ENCODE results near the gene SCN10A.
A peak's percentile ranks its signal among the peaks of the same experiment; 100 is the strongest.

The SCN10A gene

GRCh38 chr3:38649500-38650247 lies 166.3 kb downstream of the SCN10A start, which contains the start of gene SCN5A:
TSS of gene SCN5A (minus strand) at chr3:38649687. CDS start at chr3:38633307, 16,380 bp downstream.
- in situ Hi-C loops (cut with MboI; ENCODE audit: low pct_unique_long_range_greater_than_20kb, low sequenced_read_pairs, unreplicated experiment), result no loop called here
- TF ChIP-seq CTCF (IDR thresholded peaks at IDR 0.05; ENCODE audit: extremely low read depth, insufficient read depth, missing control alignments), result no peak
- peak; percentile 89 for DNase-seq (ENCODE audit: low spot score)

DNA sequence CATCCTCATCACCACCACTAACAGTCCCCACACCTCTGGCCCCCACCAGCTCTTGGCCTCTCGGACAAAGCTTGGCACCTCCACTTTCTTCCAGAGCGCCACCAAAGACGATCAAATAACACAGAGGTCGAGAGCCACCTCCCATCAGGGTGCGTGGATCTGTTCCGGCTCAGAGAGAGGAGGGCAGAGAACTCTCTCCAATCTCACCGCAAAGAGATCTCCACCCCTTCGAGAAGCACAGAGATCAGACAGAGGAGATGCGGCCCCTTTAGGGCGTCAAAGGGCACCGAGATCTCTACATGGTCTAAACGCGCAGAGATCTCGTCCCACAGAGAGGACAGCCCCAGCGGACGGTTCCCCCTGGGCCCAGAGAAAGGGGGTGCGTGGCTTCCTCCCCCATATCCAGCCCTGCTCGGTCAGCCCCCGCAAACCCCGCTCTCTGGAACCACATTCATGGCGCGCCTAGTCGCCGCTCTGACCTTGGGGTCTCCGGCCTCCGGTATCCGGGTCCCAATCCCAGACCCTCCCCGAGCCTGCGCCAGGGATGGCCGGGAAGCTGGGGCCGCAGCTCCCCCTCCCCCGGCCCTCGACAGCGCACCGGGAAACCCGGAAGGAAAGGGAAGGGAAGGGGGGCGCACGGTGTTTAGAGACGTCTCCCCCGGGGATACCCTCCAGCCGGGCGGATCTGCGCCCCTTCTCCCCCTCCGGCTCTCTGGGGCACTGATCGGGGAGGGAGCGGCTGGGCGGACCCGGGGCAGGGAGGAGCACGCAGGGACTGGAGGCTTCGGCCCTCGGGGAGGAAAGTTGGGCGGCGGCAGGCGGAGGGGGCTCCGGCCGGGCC lies 167.1 kb downstream of the SCN10A start:
- in situ Hi-C loops (cut with MboI; ENCODE audit: low pct_unique_long_range_greater_than_20kb, low sequenced_read_pairs, unreplicated experiment), result no loop called here
- DNase-seq (ENCODE audit: low spot score), result no peak
- TF ChIP-seq CTCF (IDR thresholded peaks at IDR 0.05; ENCODE audit: extremely low read depth, insufficient read depth, missing control alignments), result no peak

GRCh38 chr3:38648024-38648658 lies 167.9 kb downstream of the SCN10A start:
- in situ Hi-C loops (cut with MboI; ENCODE audit: low pct_unique_long_range_greater_than_20kb, low sequenced_read_pairs, unreplicated experiment), result no loop called here

DNA sequence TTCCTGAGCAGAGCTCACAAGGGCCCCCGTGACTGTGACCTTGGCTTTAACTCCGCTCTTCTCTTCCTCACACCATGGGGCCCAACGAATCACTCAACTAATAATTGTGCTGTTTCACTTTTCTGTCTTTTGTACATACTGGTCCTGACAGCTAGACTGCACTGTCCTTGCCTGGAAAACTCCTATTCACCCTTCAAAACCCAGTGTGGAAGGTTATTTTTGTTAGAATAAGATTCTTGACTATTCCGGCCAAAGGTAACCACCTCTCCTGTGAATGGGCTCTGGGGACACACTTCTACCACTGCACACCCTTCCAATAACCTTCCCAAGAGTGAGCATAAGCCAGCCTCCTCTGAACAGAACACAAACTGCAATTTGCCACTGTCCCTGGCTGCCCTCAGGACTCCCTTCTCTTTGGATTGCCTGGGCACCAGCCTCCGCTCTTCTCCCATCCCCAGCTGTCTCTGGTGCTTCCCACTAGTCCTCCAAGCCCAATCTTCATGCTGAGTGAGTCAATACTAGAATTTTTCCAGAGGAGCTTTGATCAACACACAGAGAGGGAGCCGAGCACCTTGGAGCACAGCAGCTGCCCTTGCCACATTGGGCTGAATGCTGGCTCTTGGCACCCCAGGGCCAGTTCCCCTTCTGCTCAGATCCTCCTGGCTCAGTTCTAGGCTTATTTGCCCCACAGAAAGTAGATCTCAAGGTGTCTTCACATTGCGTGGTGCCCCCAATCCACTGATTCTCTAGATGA lies 168.6 kb downstream of the SCN10A start:
- no peak for TF ChIP-seq CTCF (IDR thresholded peaks at IDR 0.05; ENCODE audit: extremely low read depth, insufficient read depth, missing control alignments)
- in situ Hi-C loops (cut with MboI; ENCODE audit: low pct_unique_long_range_greater_than_20kb, low sequenced_read_pairs, unreplicated experiment), result no loop called here
- DNase-seq (ENCODE audit: low spot score), result no peak

More at GRCh38 chr3:38648024-38648658, 167.9 kb downstream of the SCN10A start:
- no peak for TF ChIP-seq CTCF (IDR thresholded peaks at IDR 0.05; ENCODE audit: extremely low read depth, insufficient read depth, missing control alignments)
- DNase-seq (ENCODE audit: low spot score), result no peak
